HCT116 (cell line): ENCODE measurements around the gene PRRG2. TPM values are rescaled to one million over a fixed set of nuclear protein-coding genes. Genes with fewer than 3 reads are reported as not detected.

Source experiments
- ATAC-seq: fragments of 200-7000 bp; cut with Tn5 transposase; 2 replicates; pipeline ENCODE4 v1.9.1; 2020; ENCODE audit warnings: mild to moderate bottlenecking, moderate library complexity
- Bru-seq: library from RNA; stranded (reverse); fragments of 400-500 nt; gene quantifications from one replicate; lab custom pipeline; 2021; lab: Mats Ljungman, UMichigan
- BruChase-seq, 2 experiments: library from RNA; stranded (reverse); fragments of 400-500 nt; gene quantifications; one replicate each; lab custom pipeline; 2021; lab: Mats Ljungman, UMichigan
- BruUV-seq: library from RNA; stranded (reverse); fragments of 400-500 nt; replicated peaks from 2 replicates; lab custom pipeline; 2021; lab: Mats Ljungman, UMichigan
- CTCF ChIA-PET: fragments of 300-600 bp; sonication (Branson Sonifier 250); formaldehyde crosslinking; loops from one replicate; lab custom pipeline; 2021; ENCODE audit warnings: antibody characterized with exemption; lab: Charles Lee
- POLR2A ChIA-PET: fragments of 300-600, 350-600 bp; sonication (Branson Sonifier 250); formaldehyde crosslinking; loops from one replicate; lab custom pipeline; 2021; ENCODE audit warnings: antibody characterized with exemption; lab: Charles Lee
- RAD21 ChIA-PET, 2 experiments: fragments of 300-600 bp; sonication (Branson Sonifier 250); formaldehyde crosslinking; loops; one replicate each; lab custom pipeline; 2023; ENCODE audit warnings: low total read pairs in 2 of 2; ENCODE audit not compliant: uncharacterized antibody in 2 of 2, unreplicated experiment in 2 of 2, low non-redundant PET in 1 of 2; lab: Charles Lee
- DNase-seq: peaks from one replicate; pipeline ENCODE4 v3.0.0-alpha.2; 2010; ENCODE audit warnings: low read depth, low spot score
- H2AFZ ChIP-seq: fragments of 200-600 bp; shearing (Covaris generic), sonication (generic); 2 replicates; pipeline ENCODE4 v1.6.1; 2017; ENCODE audit warnings: low read depth, mixed run types, mixed read lengths, antibody characterized with exemption, low read length; ENCODE audit not compliant: poor library complexity, severe bottlenecking
- H3K27ac ChIP-seq: 2 replicates; pipeline ENCODE4 v1.5.1; 2012; ENCODE audit warnings: low read depth, low read length
- H3K27me3 ChIP-seq: fragments of 200-600 bp; sonication (generic); 2 replicates; pipeline ENCODE4 v1.6.1; 2016; ENCODE audit warnings: mixed run types, low read length, mixed read lengths; ENCODE audit not compliant: insufficient read depth
- H3K36me3 ChIP-seq, 2 experiments: fragments of 200-500 bp in 1 of 2; fragments of 200-600 bp in 1 of 2; sonication (Bioruptor generic) in 1 of 2; sonication (generic) in 1 of 2; 2 replicates each; pipeline versions ENCODE4 v1.5.1 to v1.6.1; 2014 to 2016; ENCODE audit warnings: low read length in 2 of 2, inconsistent platforms in 1 of 2, mixed read lengths in 1 of 2, mixed run types in 1 of 2; ENCODE audit not compliant: insufficient read depth in 2 of 2, control insufficient read depth in 1 of 2
- H3K4me1 ChIP-seq, 2 experiments: fragments of 200-600 bp in 1 of 2; sonication (generic) in 1 of 2; 2 replicates each; pipeline versions ENCODE4 v1.5.1 to v1.6.1; 2012 to 2017; ENCODE audit warnings: low read length in 2 of 2, inconsistent platforms in 1 of 2, mild to moderate bottlenecking in 1 of 2, mixed read lengths in 1 of 2, mixed run types in 1 of 2, moderate library complexity in 1 of 2; ENCODE audit not compliant: insufficient read depth in 2 of 2, control insufficient read depth in 1 of 2
- H3K4me2 ChIP-seq: fragments of 200-600 bp; sonication (generic); 2 replicates; pipeline ENCODE4 v1.6.1; 2017; ENCODE audit warnings: mixed run types, low read length, mixed read lengths
- H3K4me3 ChIP-seq, 2 experiments: fragments of 200-600 bp in 1 of 2; sonication (generic) in 1 of 2; replicated peaks in 1 of 2; 2 replicates each; pipeline ENCODE4 v1.5.1; 2011 to 2016; ENCODE audit warnings: low read length in 2 of 2, control low read depth in 1 of 2, low read depth in 1 of 2, mild to moderate bottlenecking in 1 of 2, mixed read lengths in 1 of 2, mixed run types in 1 of 2
- H3K79me2 ChIP-seq: fragments of 200-600 bp; sonication (generic); 2 replicates; pipeline ENCODE4 v1.6.1; 2017; ENCODE audit warnings: mild to moderate bottlenecking, mixed run types, low read length, moderate library complexity, mixed read lengths; ENCODE audit not compliant: insufficient read depth
- H3K9ac ChIP-seq: fragments of 200-600 bp; sonication (generic); 2 replicates; pipeline ENCODE4 v1.6.1; 2016; ENCODE audit warnings: low read length, mixed read lengths
- H3K9me2 ChIP-seq: fragments of 200-600 bp; sonication (generic), shearing (Covaris generic); 2 replicates; pipeline ENCODE4 v1.6.1; 2017; ENCODE audit warnings: mixed run types, mild to moderate bottlenecking, moderate library complexity; ENCODE audit not compliant: insufficient read depth
- H3K9me3 ChIP-seq, 2 experiments: fragments of 200-500 bp in 1 of 2; fragments of 200-600 bp in 1 of 2; sonication (Bioruptor generic) in 1 of 2; sonication (generic) in 1 of 2; 2 replicates each; pipeline ENCODE4 v1.6.1; 2014 to 2017; ENCODE audit warnings: low read length in 2 of 2, mixed read lengths in 2 of 2, inconsistent platforms in 1 of 2, low read depth in 1 of 2, mild to moderate bottlenecking in 1 of 2, mixed run types in 1 of 2, moderate library complexity in 1 of 2; ENCODE audit not compliant: control insufficient read depth in 1 of 2, insufficient read depth in 1 of 2
- H4K20me1 ChIP-seq: fragments of 200-600 bp; sonication (generic), shearing (Covaris generic); 2 replicates; pipeline ENCODE4 v1.6.1; 2017; ENCODE audit warnings: mixed run types, mild to moderate bottlenecking, moderate library complexity; ENCODE audit not compliant: insufficient read depth
- EGR1 ChIP-seq: IDR thresholded peaks from 2 replicates; pipeline ENCODE4 v1.6.1; 2012; ENCODE audit warnings: low read depth
- EZH2phosphoT487 ChIP-seq: fragments of 200-600 bp; IDR thresholded peaks from 2 replicates; pipeline ENCODE4 v1.6.1; 2018; ENCODE audit warnings: antibody characterized with exemption, borderline replicate concordance
- POLR2AphosphoS5 ChIP-seq: IDR thresholded peaks from 2 replicates; pipeline ENCODE4 v1.6.1; 2011; ENCODE audit warnings: mild to moderate bottlenecking, low read depth, low read length, moderate library complexity
- SP1 ChIP-seq: IDR thresholded peaks from 2 replicates; pipeline ENCODE4 v1.6.1; 2012; ENCODE audit warnings: low read depth
- YY1 ChIP-seq: IDR thresholded peaks from 2 replicates; pipeline ENCODE4 v1.6.1; 2011; ENCODE audit warnings: low read length, low read depth, moderate library complexity, mild to moderate bottlenecking; ENCODE audit not compliant: insufficient replicate concordance; ENCODE audit errors: extremely low read depth
- ZFX ChIP-seq: fragments of 450-650 bp; IDR thresholded peaks from 2 replicates; pipeline ENCODE4 v1.6.1; 2017
- intact Hi-C: fragments of 100-400 bp; cut with micrococcal nuclease; formaldehyde crosslinking; loops from 2 replicates; pipeline ENCODE4 v1.10.0; 2022
- long read RNA-seq: library from polyadenylated mRNA; unstranded; transcript quantifications from one replicate; pipeline ENCODE4 v2.0.0, GENCODE V29; 2021; ENCODE audit not compliant: unreplicated experiment
- polyA plus RNA-seq: library from polyadenylated mRNA; unstranded; fragments of >200 nt; gene quantifications from 2 replicates; pipeline ENCODE4 v1.2.1, GENCODE V29; 2012; ENCODE audit warnings: missing spikeins
- total RNA-seq: library from RNA; stranded (reverse); gene quantifications from one replicate; pipeline ENCODE4 v1.2.1, GENCODE V29; 2021; ENCODE audit not compliant: unreplicated experiment
- TF ChIP-seq, protein P1 (sequence below): IDR thresholded peaks from 2 replicates; pipeline ENCODE4 v1.6.1; 2012; ENCODE audit warnings: low read depth
- TF ChIP-seq, protein P2 (sequence below), 3 experiments: fragments of 200-600 bp in 1 of 3; sonication (generic) in 1 of 3; IDR thresholded peaks in 2 of 3; conservative IDR thresholded peaks in 1 of 3; 2 replicates each; pipeline ENCODE4 v1.5.1; 2012 to 2017; ENCODE audit warnings: low read depth in 2 of 3, low read length in 2 of 3, antibody characterized with exemption in 1 of 3, borderline replicate concordance in 1 of 3, control low read depth in 1 of 3, mild to moderate bottlenecking in 1 of 3, mixed read lengths in 1 of 3, mixed run types in 1 of 3, moderate library complexity in 1 of 3; ENCODE audit not compliant: insufficient read depth in 1 of 3

Gene PRRG2
- total RNA-seq = 6.2 TPM
- 5.3 and 5.5 TPM in 2 replicates for polyA plus RNA-seq
- percentile 42 among the genes with signal in this experiment for Bru-seq, nascent RNA
- percentile 59 among the genes with signal in this experiment for BruChase-seq, experiment 1, labeled RNA remaining after a 6-hour chase
- percentile 51 among the genes with signal in this experiment for BruChase-seq, experiment 2, labeled RNA remaining after a 2-hour chase
- long read RNA-seq, partial matches to known transcripts = 0 of 6 reads
- long read RNA-seq, other reads (novel, unspliced or antisense) = 6 of 6 reads

DNA sequence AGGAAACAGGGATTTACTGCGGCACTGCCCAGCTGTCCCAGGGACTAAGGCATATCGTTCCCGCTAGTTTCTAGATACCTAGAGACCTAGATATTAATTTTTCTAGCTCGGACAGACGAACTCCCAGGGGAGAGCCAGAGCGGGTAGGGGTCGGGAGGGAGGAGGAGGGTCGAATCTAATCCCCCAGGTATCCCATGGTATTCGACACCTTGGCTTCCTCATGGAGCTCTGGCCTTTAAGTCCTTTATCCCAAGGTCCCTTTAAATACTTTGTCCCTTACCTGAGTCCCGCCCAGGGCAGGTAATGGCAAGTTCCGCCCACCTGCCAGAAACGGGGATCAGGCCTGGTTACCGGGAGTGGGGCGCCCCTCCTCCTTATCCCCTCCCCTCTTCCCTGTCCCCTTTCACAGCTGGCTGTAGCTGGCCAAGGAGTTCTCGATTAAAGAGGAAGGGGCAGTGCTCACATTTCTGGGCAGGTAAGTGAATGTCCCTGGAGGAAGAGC lies at the start of gene PRRG2:
PRRG2 (plus strand) TSS at position 310 of the 502 bp plus-strand sequence. CDS start 1,904 bp downstream, outside the sequence.
- peaks cover 43% of the 10 kb centered on the region for H3K79me2 ChIP-seq
- no peaks in the 10 kb centered on the region for H4K20me1 ChIP-seq
- ChIA-PET RAD21 (interaction anchor here in 1 of 2 experiments (1.0 kb wide), 1 partner anchor 10 kb away, joined by 4 read pairs; the partner anchor contains the start of gene PRR12), CTCF (interaction anchor here (1.0 to 4.0 kb wide), 4 partner anchors 11 to 102 kb away, joined by 3 to 22 read pairs (median 3); no protein-coding TSS in a partner anchor), POLR2A (interaction anchor here (1.0 to 3.3 kb wide), 7 partner anchors 8 to 95 kb away, joined by 3 to 24 read pairs (median 11); partner anchors contain the start of genes PRMT1, PRR12, RPS11 and RRAS)
- DNase-seq (peak; percentile 62), ATAC-seq (peak; percentile 80)
- intact Hi-C loops = loop anchor here (2.0 kb wide), 1 partner anchor 60 kb away; the partner anchor contains the start of gene RRAS
- BruUV-seq = no TSS peak
- no peaks in the 10 kb centered on the region for H3K27me3 ChIP-seq
- H3K9ac ChIP-seq = peak within 1 kb of the TSS; percentile 91
- no peaks in the 10 kb centered on the region for H3K9me2 ChIP-seq
- peak within 1 kb of the TSS; percentile 97 for H3K4me2 ChIP-seq
- peak within 1 kb of the TSS; percentile 77 for H2AFZ ChIP-seq
- peak within 1 kb of the TSS; percentile 86 to 99 for H3K4me3 ChIP-seq
- peak within 1 kb of the TSS; percentile 56 for H3K27ac ChIP-seq
- H3K9me3 ChIP-seq = no peaks in the 10 kb centered on the region
- H3K36me3 ChIP-seq = 0 out of 4 replicates have a peak, but pooled peaks cover 0 to 4% of the 10 kb centered on the region in 2 experiments
- peaks cover 15 to 45% of the 10 kb centered on the region in 2 experiments for H3K4me1 ChIP-seq
- no peak for TF ChIP-seq EGR1
- peak; percentile 43 for TF ChIP-seq YY1
- TF ChIP-seq SP1 = peak; percentile 56; the same call in 1 of the 2 replicates
- TF ChIP-seq, protein P1, sequence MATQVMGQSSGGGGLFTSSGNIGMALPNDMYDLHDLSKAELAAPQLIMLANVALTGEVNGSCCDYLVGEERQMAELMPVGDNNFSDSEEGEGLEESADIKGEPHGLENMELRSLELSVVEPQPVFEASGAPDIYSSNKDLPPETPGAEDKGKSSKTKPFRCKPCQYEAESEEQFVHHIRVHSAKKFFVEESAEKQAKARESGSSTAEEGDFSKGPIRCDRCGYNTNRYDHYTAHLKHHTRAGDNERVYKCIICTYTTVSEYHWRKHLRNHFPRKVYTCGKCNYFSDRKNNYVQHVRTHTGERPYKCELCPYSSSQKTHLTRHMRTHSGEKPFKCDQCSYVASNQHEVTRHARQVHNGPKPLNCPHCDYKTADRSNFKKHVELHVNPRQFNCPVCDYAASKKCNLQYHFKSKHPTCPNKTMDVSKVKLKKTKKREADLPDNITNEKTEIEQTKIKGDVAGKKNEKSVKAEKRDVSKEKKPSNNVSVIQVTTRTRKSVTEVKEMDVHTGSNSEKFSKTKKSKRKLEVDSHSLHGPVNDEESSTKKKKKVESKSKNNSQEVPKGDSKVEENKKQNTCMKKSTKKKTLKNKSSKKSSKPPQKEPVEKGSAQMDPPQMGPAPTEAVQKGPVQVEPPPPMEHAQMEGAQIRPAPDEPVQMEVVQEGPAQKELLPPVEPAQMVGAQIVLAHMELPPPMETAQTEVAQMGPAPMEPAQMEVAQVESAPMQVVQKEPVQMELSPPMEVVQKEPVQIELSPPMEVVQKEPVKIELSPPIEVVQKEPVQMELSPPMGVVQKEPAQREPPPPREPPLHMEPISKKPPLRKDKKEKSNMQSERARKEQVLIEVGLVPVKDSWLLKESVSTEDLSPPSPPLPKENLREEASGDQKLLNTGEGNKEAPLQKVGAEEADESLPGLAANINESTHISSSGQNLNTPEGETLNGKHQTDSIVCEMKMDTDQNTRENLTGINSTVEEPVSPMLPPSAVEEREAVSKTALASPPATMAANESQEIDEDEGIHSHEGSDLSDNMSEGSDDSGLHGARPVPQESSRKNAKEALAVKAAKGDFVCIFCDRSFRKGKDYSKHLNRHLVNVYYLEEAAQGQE = no peak
- TF ChIP-seq EZH2phosphoT487 = no peak
- TF ChIP-seq ZFX = peak; percentile 54; the same call in 1 of the 2 replicates
- TF ChIP-seq, protein P2, sequence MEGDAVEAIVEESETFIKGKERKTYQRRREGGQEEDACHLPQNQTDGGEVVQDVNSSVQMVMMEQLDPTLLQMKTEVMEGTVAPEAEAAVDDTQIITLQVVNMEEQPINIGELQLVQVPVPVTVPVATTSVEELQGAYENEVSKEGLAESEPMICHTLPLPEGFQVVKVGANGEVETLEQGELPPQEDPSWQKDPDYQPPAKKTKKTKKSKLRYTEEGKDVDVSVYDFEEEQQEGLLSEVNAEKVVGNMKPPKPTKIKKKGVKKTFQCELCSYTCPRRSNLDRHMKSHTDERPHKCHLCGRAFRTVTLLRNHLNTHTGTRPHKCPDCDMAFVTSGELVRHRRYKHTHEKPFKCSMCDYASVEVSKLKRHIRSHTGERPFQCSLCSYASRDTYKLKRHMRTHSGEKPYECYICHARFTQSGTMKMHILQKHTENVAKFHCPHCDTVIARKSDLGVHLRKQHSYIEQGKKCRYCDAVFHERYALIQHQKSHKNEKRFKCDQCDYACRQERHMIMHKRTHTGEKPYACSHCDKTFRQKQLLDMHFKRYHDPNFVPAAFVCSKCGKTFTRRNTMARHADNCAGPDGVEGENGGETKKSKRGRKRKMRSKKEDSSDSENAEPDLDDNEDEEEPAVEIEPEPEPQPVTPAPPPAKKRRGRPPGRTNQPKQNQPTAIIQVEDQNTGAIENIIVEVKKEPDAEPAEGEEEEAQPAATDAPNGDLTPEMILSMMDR (IDR thresholded peaks at IDR 0.05 in 2 of 3, conservative IDR thresholded peaks at IDR 0.05 in 1 of 3; ENCODE audit: borderline replicate concordance in 1 of 3, insufficient read depth in 1 of 3, low read depth in 2 of 3, low read length in 2 of 3) = no peak
- TF ChIP-seq POLR2AphosphoS5 = peak; percentile 45
